HG02840 (cell line): ENCODE results near the gene ST3GAL3.

Source experiments
- ATAC-seq: cut with Tn5 transposase; IDR thresholded peaks from one replicate; pipeline ENCODE4 v1.9.1; 2021; ENCODE audit warnings: mild to moderate bottlenecking, moderate library complexity, moderate number of reproducible peaks; ENCODE audit not compliant: unreplicated experiment, low FRiP score

ST3GAL3 gene

DNA sequence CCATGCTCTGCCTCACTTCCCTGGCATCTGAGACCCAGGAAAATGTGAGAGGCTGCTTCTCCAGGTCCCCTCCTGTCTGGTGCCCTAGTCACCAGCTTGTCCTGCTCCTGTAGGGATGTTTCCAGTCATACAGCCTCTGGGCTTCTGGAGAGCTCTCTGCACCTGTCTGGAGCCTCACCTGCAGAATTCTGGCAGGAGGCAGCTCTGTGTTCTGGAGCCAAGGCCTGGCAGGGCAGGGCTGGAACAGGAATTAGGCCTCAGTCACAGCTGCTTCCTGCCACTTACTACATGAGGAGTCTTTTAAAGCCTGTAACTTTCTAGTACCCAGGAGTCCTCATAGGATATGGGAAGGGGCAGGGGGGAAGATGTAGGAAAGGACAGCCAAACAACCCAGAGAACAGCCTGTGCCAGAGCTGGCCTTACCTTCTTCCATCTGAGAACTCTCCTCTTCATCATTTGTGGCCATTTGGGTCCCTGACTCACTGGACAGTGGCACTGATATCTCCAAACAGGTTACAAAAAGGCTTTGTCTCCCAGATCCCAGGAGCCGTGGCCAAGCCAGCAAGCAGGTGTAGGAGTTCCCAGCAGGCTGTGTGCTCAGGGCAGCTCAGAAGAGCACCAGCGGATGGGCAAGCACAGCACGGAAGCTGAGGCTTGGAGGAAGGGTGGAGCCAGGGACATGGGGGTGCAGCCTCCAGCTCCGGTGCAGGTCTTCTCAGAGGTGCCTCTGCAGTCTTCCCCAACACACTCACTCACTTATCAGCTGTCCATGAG is 194.9 kb downstream of the ST3GAL3 start:
- ATAC-seq: no peak

DNA sequence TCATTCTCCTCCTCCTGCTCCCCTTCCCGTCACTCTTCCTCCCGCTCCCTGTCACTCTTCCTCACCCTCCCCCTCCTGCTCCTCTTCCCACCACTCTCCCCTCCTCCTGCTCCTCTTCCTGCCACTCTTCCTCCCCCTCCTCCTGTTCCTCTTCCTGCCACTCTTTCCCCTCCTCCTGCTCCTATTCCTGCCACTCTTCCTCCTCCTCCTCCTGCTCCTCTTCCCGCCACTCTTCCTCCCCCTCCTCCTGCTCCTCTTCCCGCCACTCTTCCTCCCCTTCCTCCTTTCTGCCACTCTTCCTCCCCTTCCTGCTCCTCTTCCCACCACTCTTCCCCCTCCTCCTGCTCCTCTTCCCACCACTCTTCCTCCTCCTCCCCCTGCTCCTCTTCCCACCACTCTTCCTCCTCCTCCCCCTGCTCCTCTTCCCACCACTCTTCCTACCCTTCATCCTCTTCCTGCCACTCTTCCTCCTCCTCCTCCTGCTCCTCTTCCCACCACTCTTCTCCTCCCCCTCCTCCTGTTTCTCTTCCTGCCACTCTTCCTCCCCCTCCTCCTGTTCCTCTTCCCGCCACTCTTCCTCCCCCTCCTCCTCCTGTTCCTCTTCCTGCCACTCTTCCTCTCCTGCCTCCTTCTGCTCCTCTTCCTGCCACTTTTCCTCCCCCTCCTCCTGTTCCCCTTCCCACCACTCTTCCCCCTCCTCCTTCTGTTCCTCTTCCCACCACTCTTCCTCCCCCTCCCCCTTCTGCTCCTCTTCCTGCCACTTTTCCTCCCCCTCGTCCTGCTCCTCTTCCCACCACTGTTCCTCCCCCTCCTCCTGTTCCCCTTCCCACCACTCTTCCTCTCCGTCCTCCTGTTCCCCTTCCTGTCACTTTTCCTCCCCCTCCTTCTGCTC is 197.6 kb downstream of the ST3GAL3 start:
- ATAC-seq: no peak

DNA sequence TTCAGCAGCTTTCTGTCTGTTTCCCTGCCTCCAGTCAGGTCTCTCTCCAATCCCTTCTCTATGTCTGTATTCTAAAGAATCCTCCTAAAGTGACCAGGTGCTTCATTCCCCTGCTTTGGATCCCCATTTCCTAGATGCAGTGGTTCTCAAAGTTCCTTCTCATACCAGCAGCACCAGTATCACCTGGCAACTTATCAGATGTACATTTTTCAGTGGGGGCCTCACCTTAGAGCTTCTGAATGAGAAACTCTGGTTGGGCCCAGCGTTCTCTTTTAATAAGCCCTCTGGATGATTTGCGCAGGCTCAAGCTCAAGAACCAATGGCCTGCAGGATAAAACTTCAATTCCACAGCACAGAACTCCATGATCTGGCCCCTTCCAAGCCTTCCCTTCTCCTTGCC is 200.9 kb downstream of the ST3GAL3 start:
- no peak for ATAC-seq

DNA sequence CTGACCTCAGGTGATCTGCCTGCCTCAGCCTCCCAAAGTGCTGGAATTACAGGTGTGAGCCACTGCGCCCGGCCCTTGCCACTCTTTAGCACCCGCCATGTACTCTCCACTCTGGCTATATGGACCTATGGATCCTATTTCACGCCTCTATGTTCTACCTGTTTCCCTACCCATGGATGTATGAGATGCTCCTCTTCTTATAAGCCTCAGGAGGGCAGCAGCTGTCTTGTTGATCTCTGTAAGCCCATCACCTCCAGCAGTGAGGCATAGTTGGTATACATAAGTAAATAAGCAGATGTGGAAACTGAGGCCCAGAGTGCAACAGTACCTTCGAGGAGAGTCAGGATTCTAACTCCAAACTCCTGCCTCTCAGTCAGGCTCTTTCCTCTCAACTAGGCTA is 201.5 kb downstream of the ST3GAL3 start:
- no peak for ATAC-seq

DNA sequence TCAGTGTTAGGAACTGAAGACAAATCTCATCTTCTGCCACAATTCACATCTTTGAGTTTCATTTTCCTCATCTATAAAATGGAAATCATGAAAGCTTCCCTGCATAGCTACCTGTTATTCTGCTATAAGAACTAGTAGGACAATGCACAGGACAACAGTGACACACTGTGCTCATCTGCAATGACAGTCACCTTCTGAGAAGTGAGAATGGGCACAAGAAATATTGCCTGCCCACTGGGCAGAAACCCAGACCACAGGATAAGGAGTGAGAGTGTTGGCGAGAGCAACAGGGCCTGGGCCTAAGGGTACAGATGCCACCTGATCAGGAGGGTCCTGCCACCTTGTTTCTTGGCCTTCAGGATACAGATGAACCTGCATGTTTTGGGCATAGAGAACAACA is 203.0 kb downstream of the ST3GAL3 start:
- ATAC-seq: no peak

DNA sequence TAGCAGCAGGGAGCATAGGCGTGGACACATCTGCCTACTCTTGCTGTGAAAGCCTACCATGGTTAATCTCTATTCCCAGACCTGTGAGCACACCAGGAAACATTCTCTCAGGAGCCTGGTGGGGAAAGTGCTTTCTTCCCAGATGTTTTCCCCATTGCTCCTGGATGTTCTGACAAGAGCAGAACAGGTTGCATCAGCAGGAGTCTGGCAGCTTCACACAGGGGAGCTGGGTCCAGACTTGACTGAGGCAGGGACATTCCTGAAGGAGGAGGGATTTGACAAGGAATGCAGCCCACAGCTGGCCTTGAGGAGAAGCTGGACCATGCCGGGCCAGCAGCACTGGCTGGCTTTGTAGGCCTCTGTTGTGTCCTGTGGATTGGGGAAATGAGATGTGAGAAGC is 205.3 kb downstream of the ST3GAL3 start:
- no peak for ATAC-seq

DNA sequence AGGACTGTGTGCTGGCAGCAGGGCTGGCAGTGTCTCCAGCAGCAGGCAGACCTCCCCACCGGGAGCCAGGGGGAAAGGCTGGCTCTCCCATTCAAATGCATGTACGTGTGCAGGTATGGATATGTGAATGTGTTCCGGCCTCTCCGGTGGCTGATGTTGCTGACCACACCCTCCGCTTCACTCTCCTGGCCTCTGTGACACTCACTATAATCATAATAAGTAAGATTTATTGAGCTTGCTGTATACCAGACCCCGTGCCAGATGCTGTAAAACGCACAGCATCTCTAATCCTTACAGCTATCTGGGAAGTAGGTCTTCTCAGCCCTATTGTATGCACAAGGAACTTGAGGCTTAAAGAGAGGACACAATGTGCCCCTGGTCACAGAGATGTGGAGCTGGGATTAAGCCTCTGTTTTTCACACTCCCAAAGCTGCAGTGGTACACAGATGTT is 205.7 kb downstream of the ST3GAL3 start:
- ATAC-seq: no peak

DNA sequence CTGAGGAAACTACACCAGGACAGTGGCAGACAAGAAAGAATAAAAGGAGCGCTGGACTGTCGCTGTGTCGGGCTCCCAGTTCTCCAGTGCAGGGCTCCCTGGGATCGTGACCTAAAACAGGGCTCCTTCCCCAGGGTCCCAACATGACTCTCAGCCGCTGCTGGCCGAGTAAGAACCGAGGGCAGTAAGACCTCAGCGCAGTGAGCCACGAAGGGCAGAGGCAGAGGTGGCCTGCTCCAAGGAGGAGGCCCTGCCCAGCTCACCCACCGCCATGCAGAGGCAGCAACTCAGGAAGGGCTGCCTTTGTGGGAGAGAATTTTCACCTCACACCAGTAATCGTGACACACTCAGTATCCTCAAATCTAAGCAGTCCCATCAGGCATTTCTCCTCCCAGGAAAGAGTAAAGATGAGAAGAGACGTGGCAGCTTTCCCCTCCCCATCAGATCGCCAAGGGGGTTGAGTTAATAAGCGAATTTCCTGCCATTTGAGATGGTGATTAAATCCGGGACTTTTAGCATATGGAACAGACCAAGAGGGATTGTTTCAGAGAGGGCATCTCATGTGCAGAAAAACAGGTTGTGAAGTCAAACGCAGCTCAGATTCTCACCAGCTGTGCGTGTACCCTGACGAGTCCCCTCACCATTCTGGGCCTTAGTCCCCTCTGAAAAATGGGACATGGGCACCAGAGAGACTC is 206.5 kb downstream of the ST3GAL3 start:
- no peak for ATAC-seq

DNA sequence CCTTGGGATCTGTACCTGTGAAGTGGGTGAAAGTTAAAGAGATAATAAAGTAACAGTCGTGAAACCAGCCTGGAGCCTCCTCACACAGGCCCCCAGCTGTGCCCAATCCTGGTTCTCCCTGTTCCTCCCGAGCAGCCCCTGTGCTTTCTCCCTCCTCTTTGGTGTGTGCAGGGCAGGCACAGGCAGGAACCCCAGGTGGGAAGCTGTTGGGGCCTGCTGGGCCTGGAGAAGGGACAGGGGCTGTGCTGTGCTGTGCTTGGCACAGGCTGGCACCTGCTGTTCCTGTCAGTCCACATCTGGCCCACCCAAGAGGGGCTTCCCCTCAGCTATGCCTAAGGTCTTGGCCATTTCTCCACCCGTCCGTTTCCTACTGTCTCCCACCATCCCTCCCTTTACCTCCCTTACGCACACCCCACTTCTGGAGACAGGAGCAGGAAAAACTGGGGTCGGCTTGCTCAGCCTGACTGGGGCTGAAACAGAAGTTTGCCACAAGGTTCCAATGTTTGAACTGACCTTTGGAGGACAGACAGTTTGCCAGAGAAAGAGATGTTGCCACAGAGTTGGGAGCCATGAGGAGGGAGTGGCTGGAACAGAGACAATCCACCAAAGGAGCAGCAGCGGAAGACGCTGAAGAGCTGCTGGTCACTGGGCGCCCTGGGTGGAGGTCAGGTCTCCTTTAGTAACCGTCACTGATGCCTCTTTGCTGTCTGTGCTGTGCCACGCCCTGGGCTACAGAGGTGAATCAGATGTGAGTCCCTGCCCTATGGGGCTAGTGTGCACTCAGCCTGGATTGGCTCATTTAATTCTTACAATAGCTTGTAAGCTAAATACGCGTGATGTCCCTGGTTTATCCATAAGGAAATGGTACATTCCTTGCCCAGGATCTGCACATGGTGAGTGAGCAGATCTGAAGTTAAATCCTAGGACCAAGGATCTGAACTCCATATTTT is 207.5 kb downstream of the ST3GAL3 start:
- ATAC-seq: no peak

DNA sequence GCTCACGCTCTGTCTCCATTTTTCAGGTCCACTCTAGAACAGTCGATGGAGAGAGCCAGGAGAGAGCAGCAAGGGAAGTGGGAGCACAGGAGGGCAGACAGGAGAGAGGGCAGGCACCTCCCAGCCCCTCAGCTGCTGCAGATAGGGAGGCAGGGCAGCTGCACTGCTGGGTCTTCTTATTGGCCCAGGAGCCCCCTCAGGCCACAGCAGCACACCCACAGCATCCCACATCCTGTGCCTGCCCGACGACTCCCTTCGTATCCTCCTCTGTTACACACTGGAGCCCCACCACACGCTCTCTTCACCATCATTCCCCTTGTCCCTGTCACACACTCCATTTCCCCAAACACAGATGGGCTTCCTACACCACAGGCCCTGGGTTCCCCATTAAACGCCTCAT is 212.6 kb downstream of the ST3GAL3 start:
- no peak for ATAC-seq

DNA sequence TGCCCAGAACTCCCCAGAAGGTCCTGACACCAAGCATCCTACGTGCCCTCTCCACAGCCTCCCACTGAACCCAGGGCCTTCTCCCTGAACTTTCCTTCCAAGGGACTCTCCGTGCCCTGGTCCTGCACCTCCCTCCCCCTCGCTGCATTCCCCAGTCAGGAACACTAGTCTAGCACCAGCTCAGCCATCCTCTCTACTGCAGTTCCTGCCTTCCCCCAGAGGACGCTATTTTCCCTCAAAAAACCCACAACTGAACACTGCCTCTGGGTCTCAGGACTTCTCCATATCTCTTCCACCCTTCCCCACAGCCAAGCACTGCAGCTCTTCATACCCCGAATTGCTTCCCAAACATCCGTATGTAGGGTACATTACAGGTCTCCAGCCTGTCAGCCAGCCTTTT is 213.7 kb downstream of the ST3GAL3 start:
- ATAC-seq: no peak

DNA sequence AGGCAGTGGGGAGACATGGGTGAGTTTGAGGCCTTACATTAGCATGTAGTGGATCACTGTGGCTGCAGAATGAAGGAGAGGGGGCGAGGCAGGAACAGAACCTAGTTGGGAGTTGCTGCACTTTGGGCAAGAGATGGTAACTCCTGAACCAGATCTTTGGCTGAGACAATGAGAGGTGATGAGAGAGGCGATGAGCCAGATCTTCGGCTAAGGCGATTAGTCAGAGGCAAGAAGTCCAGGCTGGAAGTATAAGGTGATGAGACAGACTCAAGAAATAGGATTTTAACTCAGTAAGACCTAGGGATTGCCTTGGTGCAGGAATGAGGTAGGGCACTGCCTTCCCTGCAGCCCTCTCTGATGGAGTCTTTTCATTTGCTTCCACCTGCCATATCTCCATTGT is 217.2 kb downstream of the ST3GAL3 start:
- no peak for ATAC-seq

DNA sequence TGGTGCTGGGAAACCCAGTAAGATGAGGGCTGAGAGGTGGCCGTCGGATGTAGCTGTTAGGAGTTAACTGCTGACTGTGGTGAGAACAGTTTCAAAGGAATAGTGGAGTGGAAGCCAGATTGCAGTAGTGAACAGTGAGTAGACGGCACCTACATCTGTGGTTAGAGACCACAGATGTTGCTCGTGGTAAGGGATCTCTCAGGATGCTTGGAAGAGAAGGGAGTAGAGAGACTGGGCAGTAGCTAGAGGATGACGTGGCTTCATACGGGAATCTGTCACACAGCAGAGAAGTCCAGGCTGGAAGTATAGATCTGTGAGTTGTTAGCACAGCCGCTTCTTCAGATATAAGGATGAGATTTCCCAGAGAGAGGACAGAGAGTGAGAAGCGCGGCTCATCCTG is 218.5 kb downstream of the ST3GAL3 start:
- ATAC-seq: no peak

DNA sequence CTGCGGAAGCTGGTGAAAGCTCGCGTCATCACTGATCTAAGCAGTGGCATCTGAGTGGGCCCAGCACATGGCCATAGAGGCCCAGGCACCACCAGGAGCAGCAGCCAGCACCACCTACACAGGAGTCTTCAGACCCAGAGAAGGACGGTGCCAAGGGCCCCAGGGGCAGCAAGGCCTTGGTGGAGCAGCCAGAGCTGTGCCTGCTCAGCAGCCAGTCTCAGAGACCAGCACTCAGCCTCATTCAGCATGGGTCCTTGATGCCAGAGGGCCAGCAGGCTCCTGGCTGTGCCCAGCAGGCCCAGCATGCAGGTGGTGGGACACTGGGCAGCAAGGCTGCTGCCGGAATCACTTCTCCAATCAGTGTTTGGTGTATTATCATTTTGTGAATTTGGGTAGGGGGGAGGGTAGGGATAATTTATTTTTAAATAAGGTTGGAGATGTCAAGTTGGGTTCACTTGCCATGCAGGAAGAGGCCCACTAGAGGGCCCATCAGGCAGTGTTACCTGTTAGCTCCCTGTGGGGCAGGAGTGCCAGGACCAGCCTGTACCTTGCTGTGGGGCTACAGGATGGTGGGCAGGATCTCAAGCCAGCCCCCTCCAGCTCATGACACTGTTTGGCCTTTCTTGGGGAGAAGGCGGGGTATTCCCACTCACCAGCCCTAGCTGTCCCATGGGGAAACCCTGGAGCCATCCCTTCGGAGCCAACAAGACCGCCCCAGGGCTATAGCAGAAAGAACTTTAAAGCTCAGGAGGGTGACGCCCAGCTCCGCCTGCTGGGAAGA is 223.0 kb downstream of the ST3GAL3 start:
- ATAC-seq: no peak

DNA sequence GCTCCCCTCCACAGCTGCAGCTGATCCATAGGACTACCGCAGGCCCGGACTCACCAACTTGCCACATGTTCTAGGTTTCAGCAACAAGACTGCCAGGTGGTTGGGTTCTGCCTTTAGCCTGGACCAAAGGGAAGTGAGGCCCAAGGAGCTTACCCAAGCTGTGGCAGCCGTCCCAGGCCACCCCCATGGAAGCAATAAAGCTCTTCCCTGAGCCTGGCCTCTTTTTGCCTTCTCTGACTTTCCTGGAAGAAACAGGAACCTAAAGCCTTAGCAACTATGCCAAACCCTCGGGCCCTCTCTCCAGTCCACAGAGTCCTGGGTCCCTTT is 223.6 kb downstream of the ST3GAL3 start:
- no peak for ATAC-seq

DNA sequence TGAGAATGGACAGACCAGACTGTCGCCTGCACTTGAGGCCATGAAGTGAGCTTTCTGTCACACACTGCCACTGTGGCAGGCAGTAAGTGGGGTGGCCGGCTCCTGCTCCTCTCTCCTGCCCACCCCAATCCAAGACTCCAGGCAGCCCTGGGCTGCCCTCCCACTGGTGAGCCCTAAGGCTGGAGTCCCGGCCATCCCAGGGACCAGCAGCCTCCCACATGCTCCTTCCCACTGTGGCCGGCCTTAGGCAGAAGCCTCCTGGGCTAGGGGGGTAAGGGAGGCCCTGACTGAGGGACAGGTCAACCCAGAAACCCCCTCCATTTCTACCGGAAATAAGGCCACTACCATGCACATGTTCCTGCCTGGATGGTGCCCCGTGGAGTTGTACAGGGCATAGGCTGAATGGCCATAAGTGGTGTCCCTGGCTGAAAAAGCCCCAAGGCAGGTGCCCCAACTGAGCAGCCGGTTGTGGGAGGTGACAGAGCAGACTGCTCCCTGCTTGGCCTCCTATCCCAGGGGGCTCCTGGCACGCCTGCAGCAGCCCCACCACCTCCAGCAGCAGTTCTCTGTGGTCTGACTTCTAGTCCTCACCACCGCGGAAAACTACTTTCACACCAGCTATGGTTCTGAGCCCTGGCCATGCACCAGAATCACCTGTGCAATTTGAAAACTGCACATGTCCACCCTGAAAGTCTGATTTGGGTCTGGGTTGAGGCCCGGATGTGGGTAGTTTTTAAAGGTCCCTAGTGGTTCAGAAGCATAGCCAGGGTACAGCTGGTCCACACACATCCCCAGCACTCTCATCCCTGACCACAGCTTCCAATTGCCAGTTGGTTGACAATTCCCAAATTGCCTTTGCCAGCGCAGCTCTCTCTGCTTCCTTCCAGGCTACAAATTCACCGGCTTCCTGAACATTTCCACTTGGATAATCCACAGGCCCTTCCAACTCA is 224.7 kb downstream of the ST3GAL3 start:
- ATAC-seq: no peak

DNA sequence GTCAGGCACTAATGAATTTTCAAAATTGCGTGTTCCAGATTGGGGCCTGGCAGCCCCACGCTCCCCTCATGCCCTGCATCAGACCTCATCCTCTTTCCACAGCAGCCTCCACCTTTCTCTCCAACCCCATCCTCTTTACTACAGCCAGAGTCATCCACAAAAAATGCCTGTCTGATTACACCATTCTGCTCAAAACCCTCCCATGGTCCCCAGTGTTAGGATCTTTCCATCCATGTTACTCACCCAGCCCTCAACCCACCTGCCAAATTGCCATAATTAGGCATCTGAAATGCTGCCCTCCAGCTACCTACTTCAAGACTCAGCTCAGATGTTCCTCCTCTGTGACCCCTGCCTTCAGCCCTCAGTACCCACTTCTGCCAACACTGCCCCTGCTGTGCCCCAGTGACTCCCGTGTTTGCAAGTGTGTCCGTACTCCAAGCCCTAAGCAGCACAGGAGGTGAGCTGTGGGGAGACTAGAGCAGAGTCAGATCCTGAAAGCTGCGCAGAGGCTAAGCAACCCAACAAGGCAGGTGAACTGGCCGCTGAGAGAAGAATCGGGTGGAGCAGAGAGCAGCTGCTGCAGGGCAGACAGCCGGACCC is 225.6 kb downstream of the ST3GAL3 start:
- no peak for ATAC-seq
